Measurements from ENCODE around the gene ZNF77.
"Not testable (repeated sequence)": the region's sequence is repeated elsewhere in the genome, so short reads cannot be mapped to it uniquely, and the experiment has no call there.

ZNF77 gene

DNA sequence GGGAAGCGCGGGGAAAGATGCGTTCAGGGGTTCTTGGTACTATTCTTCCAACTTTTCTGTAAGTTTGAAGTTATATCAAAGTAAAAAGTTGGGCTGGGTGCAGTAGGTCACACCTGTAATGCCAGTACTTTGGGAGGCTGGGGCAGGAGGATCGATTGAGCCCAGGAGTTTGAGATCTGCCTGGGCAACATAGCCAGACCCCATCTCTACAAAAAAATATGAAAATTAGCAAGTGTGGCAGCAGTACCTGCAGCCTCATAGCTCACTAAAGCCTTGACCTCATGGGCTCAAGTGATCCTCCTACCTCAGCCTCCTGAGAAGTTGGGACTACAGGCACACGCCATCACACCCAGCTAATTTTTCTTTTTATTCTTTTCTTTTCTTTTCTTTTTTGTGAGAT lies 12.4 kb upstream of the ZNF77 start:
- Histone ChIP-seq H3K27ac (ENCODE audit: insufficient read depth, low read length, poor library complexity, severe bottlenecking) (no peak overlapping the region), H3K27me3 (replicated peaks; ENCODE audit: control insufficient read depth, insufficient read depth, low read length, poor library complexity, severe bottlenecking) (no peaks in the 10 kb centered on the region), H3K36me3 (ENCODE audit: control insufficient read depth, insufficient read depth, low read length) (no peaks in the 10 kb centered on the region), H3K4me1 (ENCODE audit: control insufficient read depth, insufficient read depth, low read length, poor library complexity, severe bottlenecking) (no peaks in the 10 kb centered on the region), H3K4me3 (ENCODE audit: insufficient read depth, low read depth, low read length, poor library complexity, severe bottlenecking) (no peak overlapping the region), H3K9me3 (ENCODE audit: control insufficient read depth, low read length) (no peaks in the 10 kb centered on the region)
- DNase-seq = no peak

DNA sequence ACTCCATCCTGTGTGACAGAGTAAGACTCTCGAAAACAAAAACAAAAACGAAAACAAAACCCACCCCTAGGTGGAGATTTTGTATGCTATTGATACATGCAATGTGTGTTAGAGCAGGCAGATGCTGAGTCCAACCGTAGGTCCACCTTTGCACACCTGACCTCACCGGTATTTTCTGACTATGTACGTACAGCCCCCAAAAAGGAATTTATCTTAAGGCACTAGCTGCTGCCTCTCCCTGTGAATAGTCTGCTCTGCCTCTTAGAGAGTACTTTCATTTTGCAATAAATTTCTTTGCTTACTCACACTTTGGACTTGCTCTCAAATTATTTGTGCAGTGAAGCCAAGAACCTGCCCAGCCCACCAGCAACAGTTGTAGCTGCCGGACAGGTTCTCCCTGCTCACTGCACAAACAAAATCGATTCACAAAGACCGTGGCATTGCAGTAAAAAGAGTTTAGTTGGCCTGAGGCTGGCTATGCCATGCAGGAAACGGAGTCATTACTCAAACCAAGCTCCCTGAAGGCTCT lies 8.2 kb upstream of the ZNF77 start:
- Histone ChIP-seq H3K27ac (ENCODE audit: insufficient read depth, low read length, poor library complexity, severe bottlenecking) (no peak overlapping the region), H3K4me1 (ENCODE audit: control insufficient read depth, insufficient read depth, low read length, poor library complexity, severe bottlenecking) (peaks cover 8% of the 10 kb centered on the region), H3K4me3 (ENCODE audit: insufficient read depth, low read depth, low read length, poor library complexity, severe bottlenecking) (no peak overlapping the region), H3K27me3 (replicated peaks; ENCODE audit: control insufficient read depth, insufficient read depth, low read length, poor library complexity, severe bottlenecking) (no peaks in the 10 kb centered on the region), H3K9me3 (ENCODE audit: control insufficient read depth, low read length) (no peaks in the 10 kb centered on the region), H3K36me3 (ENCODE audit: control insufficient read depth, insufficient read depth, low read length) (no peaks in the 10 kb centered on the region)
- no peak for DNase-seq

DNA sequence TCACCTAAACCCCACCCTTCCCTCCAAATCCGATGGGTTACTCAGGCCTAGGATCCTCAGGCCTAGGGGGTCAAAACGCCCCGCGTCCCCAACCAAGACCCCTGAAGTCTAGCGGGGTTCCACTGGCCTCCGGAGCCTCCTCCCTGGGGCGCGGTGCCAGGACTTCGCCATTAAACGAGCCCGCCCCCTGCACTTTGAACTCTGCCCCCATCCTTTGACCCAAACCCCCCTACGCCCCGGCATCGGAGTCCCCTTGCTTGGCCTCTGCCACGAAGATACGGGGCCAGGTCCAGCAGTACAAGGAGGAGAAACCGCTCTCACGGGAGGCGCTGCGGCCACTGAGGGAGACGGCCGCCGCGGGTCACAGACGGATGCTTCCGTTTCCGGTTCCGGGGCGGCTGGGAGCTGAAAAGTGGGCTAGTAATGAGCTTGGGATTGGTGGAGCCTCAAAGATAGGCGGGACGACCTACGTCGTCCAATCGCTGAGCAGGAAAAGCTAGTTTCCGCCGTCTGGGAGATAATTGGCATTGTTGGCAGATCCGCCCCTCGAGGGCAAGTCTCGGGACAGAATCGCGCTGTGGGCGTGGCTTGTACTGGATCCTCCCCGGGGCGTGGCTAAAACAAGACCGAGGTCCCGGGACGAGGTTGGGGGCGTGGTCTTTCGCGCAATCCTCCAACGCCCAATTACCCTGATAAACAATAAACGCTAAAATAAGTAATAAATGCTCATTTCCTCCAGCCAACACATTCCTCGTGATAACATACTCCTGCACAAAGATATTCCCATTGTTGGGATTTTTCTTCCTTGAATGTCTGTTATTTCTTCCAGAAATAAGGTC lies 5.7 kb upstream of the ZNF77 start:
- Histone ChIP-seq H3K27ac (ENCODE audit: insufficient read depth, low read length, poor library complexity, severe bottlenecking) (peak overlapping the region; percentile 98), H3K36me3 (ENCODE audit: control insufficient read depth, insufficient read depth, low read length) (no peaks in the 10 kb centered on the region), H3K27me3 (replicated peaks; ENCODE audit: control insufficient read depth, insufficient read depth, low read length, poor library complexity, severe bottlenecking) (no peaks in the 10 kb centered on the region), H3K4me3 (ENCODE audit: insufficient read depth, low read depth, low read length, poor library complexity, severe bottlenecking) (peak overlapping the region; percentile 84), H3K4me1 (ENCODE audit: control insufficient read depth, insufficient read depth, low read length, poor library complexity, severe bottlenecking) (peaks cover 10% of the 10 kb centered on the region), H3K9me3 (ENCODE audit: control insufficient read depth, low read length) (no peaks in the 10 kb centered on the region)
- peak; percentile 100 for DNase-seq

DNA sequence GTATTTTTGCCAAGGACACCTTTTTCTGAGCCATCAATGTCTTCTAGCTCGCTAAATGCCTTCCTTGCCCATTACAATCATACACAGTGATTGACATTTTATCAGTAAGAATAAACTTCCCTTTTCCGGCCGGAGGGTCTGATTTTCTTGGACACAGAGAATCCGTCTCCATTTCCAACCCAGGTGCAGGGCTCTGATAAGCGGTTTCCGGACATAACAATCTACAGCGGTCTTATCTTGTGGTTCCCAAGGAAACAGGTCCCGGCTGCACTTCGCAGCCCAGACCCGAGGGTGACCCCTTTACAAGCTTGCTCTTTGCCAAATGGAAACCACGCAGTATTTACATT lies 5.1 kb upstream of the ZNF77 start:
- Histone ChIP-seq H3K9me3 (ENCODE audit: control insufficient read depth, low read length) (no peaks in the 10 kb centered on the region), H3K36me3 (ENCODE audit: control insufficient read depth, insufficient read depth, low read length) (no peaks in the 10 kb centered on the region), H3K4me1 (ENCODE audit: control insufficient read depth, insufficient read depth, low read length, poor library complexity, severe bottlenecking) (peaks cover 14% of the 10 kb centered on the region), H3K27me3 (replicated peaks; ENCODE audit: control insufficient read depth, insufficient read depth, low read length, poor library complexity, severe bottlenecking) (no peaks in the 10 kb centered on the region), H3K4me3 (ENCODE audit: insufficient read depth, low read depth, low read length, poor library complexity, severe bottlenecking) (peak overlapping the region; percentile 84), H3K27ac (ENCODE audit: insufficient read depth, low read length, poor library complexity, severe bottlenecking) (peak overlapping the region; percentile 98)
- no peak for DNase-seq

DNA sequence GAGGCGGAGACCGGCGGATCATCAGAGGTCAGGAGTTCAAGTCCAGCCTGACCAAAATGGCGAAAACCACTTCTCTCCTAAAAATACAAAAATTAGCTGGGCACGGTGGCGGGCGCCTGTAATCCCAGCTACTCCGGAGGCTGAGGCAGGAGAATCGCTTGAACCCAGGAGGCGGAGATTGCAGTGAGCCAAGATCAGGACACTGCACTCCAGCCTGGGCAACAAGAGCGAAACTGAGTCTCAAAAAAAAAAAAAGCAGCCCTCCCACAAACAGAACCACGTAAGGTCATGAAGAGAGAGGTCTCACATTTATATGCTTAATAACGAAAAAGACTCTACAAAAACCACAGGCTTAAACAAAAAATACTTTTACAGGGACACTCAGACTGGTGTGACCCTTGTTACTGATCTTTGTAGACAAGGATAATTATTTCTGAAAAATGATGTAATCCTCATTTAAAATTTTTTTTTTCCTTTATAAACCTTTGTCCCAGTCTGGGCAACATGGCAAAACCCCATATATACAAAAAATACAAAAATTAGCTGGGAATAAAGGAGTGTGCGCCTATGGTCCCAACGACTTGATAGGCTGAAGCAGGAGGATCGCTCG lies 909 bp upstream of the ZNF77 start:
- peaks cover 21% of the 10 kb centered on the region for H3K4me1 ChIP-seq (ENCODE audit: control insufficient read depth, insufficient read depth, low read length, poor library complexity, severe bottlenecking)
- peak overlapping the region; percentile 61 for H3K4me3 ChIP-seq (ENCODE audit: insufficient read depth, low read depth, low read length, poor library complexity, severe bottlenecking)
- no peaks in the 10 kb centered on the region for H3K36me3 ChIP-seq (ENCODE audit: control insufficient read depth, insufficient read depth, low read length)
- no peaks in the 10 kb centered on the region for H3K27me3 ChIP-seq (replicated peaks; ENCODE audit: control insufficient read depth, insufficient read depth, low read length, poor library complexity, severe bottlenecking)
- no peak for DNase-seq
- H3K27ac ChIP-seq (ENCODE audit: insufficient read depth, low read length, poor library complexity, severe bottlenecking) = peak overlapping the region; percentile 75
- no peaks in the 10 kb centered on the region for H3K9me3 ChIP-seq (ENCODE audit: control insufficient read depth, low read length)

DNA sequence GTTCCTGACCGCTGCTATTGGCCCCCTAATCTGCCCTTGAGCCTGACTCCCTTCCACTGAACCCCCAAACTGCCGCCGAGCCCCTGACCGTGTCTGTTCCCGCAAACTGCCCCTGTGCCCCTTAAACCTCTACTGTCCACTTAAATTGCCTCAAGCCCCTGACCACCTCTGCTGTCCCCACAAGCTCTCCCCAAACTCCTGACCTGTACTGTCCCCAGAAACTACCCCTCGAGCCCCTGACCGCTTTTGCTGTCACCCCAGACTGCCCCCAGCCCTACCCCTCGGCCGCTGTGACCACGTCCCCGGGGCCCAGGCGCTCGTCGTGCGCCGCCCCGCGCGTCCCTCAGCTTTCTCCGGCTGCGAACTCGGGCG lies 382 bp downstream of the ZNF77 start:
- DNase-seq = no peak
- peaks cover 15% of the 10 kb centered on the region for H3K4me1 ChIP-seq (ENCODE audit: control insufficient read depth, insufficient read depth, low read length, poor library complexity, severe bottlenecking)
- peaks cover 3% of the 10 kb centered on the region for H3K36me3 ChIP-seq (ENCODE audit: control insufficient read depth, insufficient read depth, low read length)
- H3K27ac ChIP-seq (ENCODE audit: insufficient read depth, low read length, poor library complexity, severe bottlenecking) = peak overlapping the region; percentile 75
- H3K27me3 ChIP-seq (replicated peaks; ENCODE audit: control insufficient read depth, insufficient read depth, low read length, poor library complexity, severe bottlenecking) = no peaks in the 10 kb centered on the region
- H3K9me3 ChIP-seq (ENCODE audit: control insufficient read depth, low read length) = no peaks in the 10 kb centered on the region
- peak overlapping the region; percentile 61 for H3K4me3 ChIP-seq (ENCODE audit: insufficient read depth, low read depth, low read length, poor library complexity, severe bottlenecking)

DNA sequence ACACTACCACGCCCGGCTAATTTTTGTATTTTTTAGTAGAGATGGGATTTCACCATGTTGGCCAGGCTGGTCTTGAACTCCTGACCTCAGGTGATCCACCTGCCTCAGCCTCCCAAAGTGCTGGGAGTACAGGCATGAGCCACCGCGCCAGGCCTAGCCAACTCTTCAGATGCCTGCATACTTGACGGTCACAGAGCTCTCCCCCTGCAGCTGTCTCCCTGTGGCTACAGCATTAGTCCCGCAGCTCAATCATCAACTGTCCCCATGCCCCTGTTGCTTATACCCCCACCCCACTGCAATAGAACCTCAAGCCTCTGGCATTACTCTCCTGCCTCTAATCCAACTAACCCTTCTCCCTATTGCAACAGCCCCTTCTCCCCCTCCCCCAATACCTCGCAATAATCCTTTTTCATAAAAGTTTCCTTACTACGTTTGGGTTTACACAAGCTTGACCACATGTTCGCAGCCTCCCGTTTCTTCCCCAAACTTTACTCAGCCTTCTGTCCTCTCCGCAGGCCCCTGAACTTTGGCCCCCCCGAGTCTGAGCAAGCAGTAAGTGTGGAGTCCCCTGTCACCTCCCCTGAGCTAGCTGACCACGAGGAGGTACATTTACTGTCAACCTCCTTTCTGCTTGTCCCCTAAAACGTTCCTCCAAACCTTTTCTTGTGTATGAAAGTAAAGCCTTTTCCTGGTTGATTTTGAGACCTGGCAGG lies 1.7 kb downstream of the ZNF77 start:
- peaks cover 12% of the 10 kb centered on the region for H3K4me1 ChIP-seq (ENCODE audit: control insufficient read depth, insufficient read depth, low read length, poor library complexity, severe bottlenecking)
- no peak overlapping the region for H3K4me3 ChIP-seq (ENCODE audit: insufficient read depth, low read depth, low read length, poor library complexity, severe bottlenecking)
- H3K36me3 ChIP-seq (ENCODE audit: control insufficient read depth, insufficient read depth, low read length) = peaks cover 9% of the 10 kb centered on the region
- no peak for DNase-seq
- H3K9me3 ChIP-seq (ENCODE audit: control insufficient read depth, low read length) = no peaks in the 10 kb centered on the region
- H3K27me3 ChIP-seq (replicated peaks; ENCODE audit: control insufficient read depth, insufficient read depth, low read length, poor library complexity, severe bottlenecking) = no peaks in the 10 kb centered on the region
- no peak overlapping the region for H3K27ac ChIP-seq (ENCODE audit: insufficient read depth, low read length, poor library complexity, severe bottlenecking)

DNA sequence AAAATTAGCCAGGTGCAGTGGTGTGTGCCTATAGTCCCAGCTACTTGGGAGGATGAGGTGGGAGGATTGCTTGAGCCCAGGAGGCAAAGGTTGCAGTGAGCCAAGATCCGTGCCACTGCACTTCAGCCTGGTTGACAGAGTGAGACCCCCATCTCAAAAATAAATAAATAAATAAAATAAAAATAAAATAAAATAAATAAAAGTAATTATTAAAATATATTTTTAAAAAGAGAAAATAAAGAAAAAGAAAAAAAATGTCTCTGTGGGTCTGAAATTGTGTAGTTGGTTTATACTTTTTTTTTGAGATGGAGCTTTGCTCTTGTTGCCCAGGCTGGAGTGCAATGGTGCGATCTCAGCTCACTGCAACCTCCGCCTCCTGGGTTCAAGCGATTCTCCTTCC lies 8.9 kb downstream of the ZNF77 start:
- H3K4me1 ChIP-seq (ENCODE audit: control insufficient read depth, insufficient read depth, low read length, poor library complexity, severe bottlenecking); H3K4me3 ChIP-seq (ENCODE audit: insufficient read depth, low read depth, low read length, poor library complexity, severe bottlenecking); DNase-seq; H3K27me3 ChIP-seq (replicated peaks; ENCODE audit: control insufficient read depth, insufficient read depth, low read length, poor library complexity, severe bottlenecking); H3K27ac ChIP-seq (ENCODE audit: insufficient read depth, low read length, poor library complexity, severe bottlenecking): not testable (repeated sequence)
- Histone ChIP-seq H3K36me3 (ENCODE audit: control insufficient read depth, insufficient read depth, low read length) (peaks cover 32% of the 10 kb centered on the region), H3K9me3 (ENCODE audit: control insufficient read depth, low read length) (peaks cover 16% of the 10 kb centered on the region)

DNA sequence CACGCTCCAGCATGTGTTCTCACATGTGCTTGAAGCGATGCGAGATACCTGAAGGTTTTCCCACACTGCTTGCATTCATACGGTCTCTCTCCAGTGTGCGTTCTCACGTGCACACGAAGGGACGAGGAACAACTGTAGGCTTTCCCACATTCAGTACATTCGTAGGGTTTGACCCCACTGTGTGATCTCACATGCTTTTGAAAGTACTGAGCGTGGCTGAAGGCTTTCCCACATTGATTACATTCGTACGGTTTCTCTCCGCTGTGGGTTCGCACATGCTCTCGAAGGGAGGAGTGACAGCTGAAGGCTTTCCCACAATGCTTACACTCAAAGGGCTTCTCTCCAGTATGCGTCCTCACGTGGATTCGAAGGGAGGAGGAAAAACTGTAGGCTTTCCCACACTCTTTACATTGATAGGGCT lies 11.3 kb downstream of the ZNF77 start:
- Histone ChIP-seq H3K4me3 (ENCODE audit: insufficient read depth, low read depth, low read length, poor library complexity, severe bottlenecking) (no peak overlapping the region), H3K36me3 (ENCODE audit: control insufficient read depth, insufficient read depth, low read length) (peaks cover 27% of the 10 kb centered on the region), H3K4me1 (ENCODE audit: control insufficient read depth, insufficient read depth, low read length, poor library complexity, severe bottlenecking) (no peaks in the 10 kb centered on the region), H3K27ac (ENCODE audit: insufficient read depth, low read length, poor library complexity, severe bottlenecking) (no peak overlapping the region), H3K9me3 (ENCODE audit: control insufficient read depth, low read length) (peaks cover 16% of the 10 kb centered on the region), H3K27me3 (replicated peaks; ENCODE audit: control insufficient read depth, insufficient read depth, low read length, poor library complexity, severe bottlenecking) (no peaks in the 10 kb centered on the region)
- no peak for DNase-seq

DNA sequence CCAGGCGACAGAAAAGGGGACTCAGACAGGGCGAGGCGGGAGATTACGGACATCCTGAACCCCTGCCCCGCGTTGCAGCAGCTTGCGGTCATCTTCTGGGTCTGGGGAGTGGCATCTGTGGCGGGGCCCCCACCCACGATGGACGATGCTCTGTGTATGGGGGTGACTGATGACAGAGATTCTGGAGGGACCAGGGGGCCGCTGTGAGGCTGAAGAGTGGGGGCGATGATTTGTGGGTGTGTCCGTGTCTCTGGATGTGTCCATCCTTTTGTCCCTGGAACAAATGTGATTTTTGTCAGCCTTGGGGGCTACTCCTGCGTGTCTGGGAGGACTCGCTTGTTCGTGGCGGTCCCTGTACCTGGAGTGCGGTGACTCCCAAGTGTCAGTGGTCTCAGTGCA lies 17.7 kb downstream of the ZNF77 start:
- Histone ChIP-seq H3K36me3 (ENCODE audit: control insufficient read depth, insufficient read depth, low read length) (no peaks in the 10 kb centered on the region), H3K4me1 (ENCODE audit: control insufficient read depth, insufficient read depth, low read length, poor library complexity, severe bottlenecking) (no peaks in the 10 kb centered on the region), H3K9me3 (ENCODE audit: control insufficient read depth, low read length) (no peaks in the 10 kb centered on the region), H3K27ac (ENCODE audit: insufficient read depth, low read length, poor library complexity, severe bottlenecking) (no peak overlapping the region), H3K4me3 (ENCODE audit: insufficient read depth, low read depth, low read length, poor library complexity, severe bottlenecking) (no peak overlapping the region), H3K27me3 (replicated peaks; ENCODE audit: control insufficient read depth, insufficient read depth, low read length, poor library complexity, severe bottlenecking) (no peaks in the 10 kb centered on the region)
- no peak for DNase-seq
